HG03457 (cell line): ENCODE measurements around the gene EEF1B2.
"Not testable (repeated sequence)": the region's sequence is repeated elsewhere in the genome, so short reads cannot be mapped to it uniquely, and the experiment has no call there.

ENCODE experiments used
- ATAC-seq: cut with Tn5 transposase; IDR thresholded peaks from one replicate; pipeline ENCODE4 v1.9.1; 2021; ENCODE audit warnings: moderate number of reproducible peaks; ENCODE audit not compliant: unreplicated experiment

EEF1B2 gene

DNA sequence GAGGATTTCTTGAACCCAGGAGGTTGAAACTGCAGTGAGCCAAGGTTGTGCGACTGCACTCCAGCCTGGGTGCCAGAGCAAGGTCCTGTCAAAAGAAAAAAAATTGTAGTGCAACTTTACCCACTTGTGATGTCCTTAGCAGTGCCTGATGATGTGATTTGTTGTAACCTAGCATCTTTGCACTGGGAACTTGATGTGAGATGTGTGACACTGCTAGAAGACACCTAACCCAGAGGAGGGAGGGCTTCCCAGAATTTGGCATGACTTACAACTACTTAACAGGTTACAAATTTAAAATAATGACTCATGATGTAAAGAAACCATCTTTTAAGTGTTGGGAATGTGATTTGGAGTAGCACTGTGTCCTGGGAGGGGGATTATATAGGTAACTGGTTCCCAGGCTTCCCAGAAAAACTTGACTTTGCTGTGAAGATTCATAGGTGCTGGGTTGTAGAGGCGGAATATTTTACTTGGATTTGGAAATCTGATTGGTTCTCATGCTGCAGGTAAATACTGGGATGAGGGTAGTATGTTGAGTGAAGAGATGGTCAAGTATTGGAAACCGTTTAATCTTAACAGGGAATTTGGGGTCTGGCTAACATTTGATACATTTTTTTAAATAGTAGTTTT lies 3.7 kb downstream of the EEF1B2 start:
- ATAC-seq = no peak

DNA sequence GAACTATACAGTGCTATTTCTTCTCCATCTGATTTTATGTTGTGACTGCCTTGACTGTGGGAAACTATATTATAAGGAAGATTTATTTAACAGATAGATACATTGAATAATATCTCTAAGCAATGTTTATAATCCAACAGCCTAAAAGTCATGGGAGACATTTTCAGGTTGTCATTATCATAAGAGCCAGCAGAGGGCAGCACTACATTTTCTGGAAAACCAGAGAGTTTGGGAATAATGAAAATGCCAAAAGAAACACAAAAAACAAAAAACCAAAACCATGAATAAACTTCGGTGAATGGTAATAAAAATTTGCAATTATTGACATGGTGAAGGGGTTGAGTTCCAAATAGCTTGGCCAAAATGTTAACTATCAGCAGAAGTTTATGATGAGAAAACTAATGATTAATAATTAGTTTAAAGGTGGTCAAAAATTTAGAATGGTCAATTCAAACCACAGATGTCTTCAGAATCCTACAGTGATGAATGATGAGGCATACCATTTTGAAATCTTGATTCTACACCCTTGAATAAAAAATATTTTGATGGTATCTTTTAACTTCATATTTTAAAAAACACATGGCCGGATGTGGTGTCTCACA lies 4.7 kb downstream of the EEF1B2 start:
- ATAC-seq = no peak

DNA sequence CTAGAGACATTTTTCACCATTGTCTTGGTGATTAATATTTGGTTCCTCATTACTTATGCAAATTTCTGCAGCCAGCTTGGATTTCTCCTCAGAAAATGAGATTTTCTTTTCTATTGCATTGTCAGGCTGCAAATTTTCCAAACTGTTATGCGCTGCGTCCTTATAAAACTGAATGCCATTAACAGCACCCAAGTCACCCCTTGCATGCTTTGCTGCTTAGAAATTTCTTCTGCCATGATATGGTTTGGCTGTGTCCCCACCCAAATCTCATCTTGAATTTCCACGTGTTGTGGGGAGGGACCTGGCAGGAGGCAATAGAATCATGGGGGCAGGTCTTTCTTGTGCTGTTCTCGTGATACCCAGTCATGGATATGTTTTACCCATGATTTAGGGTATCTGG lies 8.5 kb downstream of the EEF1B2 start:
- not testable (repeated sequence) for ATAC-seq

DNA sequence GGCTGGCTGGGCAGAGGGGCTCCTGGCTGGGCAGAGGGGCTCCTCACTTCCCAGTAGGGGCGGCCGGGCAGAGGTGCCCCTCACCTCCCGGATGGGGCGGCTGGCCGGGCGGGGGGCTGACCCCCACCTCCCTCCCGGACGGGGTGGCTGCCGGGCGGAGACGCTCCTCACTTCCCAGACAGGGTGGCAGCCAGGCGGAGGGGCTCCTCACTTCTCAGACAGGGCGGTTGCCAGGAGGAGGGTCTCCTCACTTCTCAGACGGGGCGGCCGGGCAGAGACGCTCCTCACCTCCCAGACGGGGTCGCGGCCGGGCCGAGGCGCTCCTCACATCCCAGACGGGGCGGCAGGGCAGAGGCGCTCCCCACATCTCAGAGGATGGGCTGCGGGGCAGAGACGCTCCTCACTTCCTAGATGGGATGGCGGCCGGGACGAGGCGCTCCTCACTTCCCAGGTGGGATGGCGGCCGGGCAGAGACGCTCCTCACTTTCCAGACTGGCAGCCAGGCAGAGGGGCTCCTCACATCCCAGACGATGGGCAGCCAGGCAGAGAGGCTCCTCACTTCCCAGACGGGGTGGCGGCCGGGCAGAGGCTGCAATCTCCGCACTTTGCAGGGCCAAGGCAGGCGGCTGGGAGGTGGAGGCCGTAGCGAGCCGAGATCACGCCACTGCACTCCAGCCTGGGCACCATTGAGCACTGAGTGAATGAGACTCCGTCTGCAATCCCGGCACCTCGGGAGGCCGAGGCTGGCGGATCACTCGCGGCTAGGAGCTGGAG lies 12.1 kb downstream of the EEF1B2 start:
- ATAC-seq = not testable (repeated sequence)

DNA sequence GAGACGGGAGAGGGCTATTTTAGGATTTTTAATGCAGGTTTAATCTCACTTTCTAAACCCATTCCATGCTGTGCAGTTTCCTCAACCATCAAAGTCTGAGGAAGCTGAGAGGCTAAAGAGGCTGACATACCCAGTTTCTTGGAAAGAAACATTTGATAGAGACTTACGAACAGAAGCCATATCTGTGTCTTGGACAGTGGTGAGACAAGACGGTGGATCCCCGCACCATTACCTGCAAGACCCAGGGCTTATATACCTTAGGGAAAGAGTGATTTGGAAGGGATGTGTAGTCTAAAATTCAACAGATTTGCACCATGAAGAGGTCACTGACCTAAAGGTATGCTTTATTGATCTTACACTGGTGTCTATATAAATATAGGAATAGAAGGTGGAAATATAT lies 13.5 kb downstream of the EEF1B2 start:
- no peak for ATAC-seq

DNA sequence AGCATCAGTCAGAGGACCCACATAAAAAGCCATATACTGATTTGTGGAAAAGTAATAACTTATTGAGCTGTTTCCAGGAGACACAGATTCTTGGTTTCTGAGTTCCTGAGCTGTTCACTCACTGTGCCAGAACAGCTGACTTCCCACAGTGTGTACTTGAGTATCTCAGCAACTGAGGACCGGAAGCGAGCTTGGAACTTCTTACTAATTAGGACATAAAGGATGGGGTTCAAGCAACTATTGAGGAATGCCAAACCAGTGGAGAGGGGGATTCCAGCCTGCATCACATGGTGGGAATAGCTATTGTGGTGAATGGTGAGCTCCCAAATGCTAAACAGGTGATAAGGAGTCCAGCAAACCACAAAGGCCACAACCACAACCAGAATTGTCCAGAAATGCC lies 16.4 kb downstream of the EEF1B2 start:
- ATAC-seq = no peak

DNA sequence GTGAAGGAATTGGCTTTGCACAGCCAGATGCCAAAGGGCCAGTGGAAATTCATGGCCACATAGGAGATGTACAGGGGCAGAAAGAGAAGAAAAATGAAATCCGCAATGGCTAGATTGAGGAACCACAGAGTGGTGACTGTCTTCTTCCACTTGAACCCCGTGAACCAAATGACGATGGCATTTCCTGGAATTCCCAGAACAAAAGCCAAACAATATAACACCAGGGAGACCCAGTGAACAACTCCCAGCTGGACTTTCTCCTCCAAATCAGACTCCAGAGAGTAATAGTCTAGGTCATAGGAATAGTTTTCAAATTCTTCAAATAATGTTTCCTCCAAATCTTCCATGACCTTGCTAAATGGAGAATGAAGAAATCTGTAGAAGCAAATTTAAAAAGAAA lies 17.2 kb downstream of the EEF1B2 start:
- no peak for ATAC-seq

DNA sequence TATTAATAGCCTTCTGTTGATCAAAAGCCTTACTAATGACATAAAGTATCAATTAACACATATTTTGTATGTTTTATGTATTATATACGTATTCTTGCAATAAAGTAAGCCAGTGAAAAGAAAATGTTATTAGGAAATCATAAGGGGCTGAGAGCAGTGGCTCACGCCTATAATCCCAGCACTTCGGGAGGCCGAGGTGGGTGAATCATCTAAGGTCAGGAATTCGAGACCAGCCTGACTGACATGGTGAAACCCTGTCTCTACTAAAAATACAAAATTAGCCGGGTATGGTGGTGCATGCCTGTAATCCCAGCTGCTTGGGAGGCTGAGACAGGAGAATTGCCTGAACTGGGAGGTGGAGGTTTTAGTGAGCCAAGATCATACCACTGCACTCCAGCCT lies 21.8 kb downstream of the EEF1B2 start:
- ATAC-seq = not testable (repeated sequence)

DNA sequence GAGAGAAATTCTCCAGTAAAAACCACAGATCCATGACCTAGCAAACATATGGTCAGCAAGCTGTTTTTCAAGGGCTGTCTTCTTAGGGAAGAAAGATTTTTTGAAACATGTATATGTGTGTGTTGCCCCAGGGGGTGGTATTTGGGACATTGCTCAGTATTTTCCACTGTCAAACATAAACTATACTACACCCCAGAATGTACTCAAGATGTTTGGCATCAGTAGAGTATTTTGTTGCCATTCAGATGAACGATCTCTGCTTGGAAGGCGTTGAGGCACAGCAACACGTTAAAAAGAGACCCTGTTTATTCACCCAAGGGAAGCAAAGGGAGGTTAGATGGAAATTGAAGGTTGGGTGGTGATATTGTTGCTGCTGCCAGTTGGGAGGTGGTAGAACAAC lies 30.0 kb downstream of the EEF1B2 start:
- no peak for ATAC-seq

DNA sequence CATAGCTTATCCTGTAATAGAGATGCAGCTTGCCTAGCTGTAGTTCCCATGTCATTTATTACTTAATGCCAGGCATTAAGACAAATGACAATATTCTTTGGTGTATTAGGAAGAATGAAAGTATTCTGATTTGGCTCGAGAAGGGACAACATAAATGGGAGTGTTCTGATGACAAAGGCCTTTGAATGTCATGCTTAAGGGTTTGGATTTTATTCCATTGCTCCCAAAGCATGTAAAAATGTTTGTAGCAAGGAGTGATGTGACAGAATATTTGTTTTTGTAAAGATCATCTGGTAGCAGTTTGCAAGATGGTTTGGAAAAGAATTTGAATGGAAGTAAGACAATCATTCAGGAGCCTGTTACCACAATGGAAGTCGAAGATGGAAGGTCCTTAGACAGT lies 30.4 kb downstream of the EEF1B2 start:
- ATAC-seq = no peak

DNA sequence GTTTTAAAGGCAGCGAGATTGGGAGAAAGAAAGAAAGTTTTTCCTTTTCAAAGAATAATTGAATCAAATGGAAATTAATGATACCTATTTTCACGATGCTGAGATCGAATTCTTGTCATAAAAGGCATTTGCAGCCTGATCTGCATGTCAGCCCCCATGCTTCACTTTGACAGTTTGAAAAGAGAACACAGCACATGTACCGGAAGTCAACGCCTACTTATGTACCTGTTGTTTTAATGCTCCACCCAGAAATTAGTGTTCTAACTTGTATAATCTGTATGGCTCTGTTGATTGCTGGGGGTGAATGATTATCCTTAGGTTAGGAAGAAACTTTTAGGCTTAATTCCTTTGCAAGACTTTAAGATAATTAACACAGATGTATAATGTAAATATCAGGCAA lies 31.0 kb downstream of the EEF1B2 start:
- no peak for ATAC-seq

DNA sequence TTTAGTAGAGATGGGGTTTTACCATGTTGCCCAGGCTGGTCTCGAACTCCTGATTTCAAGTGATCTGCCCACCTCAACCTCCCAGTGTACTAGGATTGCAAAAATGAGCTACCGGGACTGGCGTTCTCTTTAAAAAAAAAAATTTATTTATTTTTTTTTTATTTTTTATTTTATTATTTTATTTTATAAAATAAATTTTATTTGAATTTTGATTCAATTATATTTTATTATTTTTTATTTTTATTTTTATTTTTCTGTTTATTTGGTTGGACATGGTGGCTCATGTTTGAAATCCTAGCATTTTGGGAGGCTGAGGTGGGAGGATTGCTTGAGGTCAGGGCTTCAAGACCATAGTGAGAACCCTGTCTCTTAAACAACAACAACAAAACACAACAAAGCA lies 32.5 kb downstream of the EEF1B2 start:
- ATAC-seq = no peak

DNA sequence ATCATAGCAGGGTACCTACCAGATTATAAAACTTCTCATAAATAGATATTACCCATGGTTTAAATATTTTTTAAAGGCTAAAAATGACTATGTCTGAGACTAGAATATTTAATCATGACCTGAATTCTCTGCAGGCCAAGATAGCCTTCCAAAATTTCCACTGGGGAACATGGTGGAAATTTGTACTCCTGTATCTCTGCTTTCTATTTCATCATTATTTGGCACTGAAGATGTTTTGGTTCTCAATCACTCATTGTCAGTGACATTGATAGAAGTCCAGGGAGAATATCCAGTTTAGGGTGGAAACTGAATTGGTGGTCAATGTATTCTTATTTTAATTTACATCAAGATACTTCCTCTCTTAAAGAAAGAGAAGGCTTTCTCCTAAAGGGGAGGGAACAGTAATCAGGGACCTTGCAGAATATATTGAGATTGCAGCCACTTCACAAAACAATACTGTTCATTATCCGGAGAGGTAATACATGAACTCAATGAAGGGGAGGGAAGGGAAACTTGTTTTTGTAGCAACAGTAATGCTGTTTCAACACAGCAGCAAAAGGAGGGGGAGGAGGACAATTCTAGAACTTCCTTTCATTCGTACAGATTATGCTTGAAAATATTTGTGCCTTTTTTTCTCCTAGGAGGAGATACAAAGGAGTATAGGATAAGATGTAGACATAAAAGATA lies 34.1 kb downstream of the EEF1B2 start:
- ATAC-seq = no peak

DNA sequence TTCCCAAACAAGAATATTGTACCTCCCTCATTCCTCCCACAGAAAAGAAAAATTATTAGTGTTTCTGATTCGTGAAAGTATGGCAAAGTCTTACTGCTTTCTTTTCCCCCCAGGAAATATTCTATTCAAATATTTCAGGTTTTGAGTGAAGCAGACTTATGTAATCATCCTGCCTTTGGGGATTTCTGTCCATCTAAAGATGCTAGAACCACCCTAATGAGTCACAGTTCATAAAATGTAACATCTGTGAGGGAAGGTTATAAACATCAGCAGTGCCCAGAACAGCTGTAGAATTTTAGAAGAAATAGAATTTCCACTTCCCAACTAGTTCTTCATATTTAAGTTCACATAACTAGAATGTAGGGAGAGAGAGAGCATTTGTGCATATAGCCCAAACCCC lies 39.0 kb downstream of the EEF1B2 start:
- no peak for ATAC-seq

DNA sequence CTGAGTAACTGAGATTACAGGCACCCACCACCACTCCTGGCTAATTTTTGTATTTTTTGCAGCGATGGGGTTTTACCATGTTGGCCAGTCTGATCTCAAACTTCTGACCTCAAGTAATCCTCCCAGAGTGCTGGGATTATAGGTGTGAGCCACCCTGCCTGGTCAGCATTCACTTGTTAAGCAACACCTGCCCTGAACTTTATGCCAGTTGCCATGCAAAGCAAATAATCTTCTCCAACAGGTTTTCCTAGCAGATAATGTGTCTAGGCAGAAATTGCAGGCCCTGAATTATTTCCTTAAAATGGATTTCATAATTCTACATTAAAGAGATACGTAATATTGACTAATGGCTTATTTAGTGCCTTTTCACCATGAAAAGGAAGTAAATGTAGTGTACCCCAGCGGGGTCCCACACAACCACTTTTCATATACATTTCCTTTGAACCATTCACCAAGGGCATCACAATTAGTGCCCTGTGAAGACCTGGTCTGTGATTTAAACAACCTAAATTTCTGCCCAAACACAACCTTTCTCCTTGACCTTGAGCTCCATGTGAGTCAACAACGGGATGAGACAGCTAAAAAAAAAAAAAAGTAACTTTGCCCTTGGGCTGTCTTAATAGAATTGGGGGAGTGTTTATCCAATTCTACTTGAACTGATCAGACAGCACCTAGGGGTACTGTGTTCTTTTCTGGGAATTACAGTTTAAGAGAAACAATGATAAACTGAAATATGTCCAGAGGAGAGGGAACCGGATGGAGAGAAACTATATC lies 41.6 kb downstream of the EEF1B2 start:
- ATAC-seq = no peak

DNA sequence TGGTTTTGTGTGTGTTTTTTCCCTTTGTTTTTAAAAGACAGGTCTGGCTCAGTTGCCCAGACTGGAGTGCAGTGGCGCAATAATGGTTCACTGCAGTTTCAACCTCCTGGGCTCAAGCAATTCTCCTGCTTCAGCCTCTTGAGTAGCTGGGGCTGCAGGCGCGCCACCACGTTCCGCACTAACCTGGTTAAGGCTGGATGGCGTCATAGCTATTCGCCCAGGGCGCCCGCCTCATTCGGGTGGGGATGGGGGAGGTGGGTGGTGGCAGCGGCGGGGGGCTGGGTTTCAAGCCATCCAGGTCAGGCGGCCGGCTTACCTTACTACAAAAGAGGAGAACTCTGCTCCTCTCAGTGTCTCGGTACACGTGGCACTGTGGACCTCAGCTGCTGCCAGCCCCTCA lies 42.8 kb downstream of the EEF1B2 start:
- ATAC-seq = no peak

DNA sequence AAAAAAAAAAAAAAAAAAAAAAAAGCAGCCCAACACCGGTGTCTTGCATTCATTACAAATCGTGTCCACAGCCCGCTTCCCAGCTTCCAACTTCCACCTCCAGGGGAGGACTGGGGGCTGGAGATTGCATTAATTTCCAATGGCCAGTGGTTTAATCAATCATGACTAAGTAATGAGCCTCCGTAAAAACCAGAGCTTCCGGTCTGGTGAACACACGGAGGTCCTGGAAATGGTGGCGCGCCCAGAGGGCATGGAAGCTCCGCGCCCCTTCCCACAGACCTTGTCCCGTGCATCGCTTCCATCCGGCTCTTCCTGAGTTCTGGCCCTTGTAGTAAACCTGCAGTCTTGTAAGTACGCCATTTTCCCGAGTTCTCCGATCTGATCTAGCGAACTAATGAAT lies 43.6 kb downstream of the EEF1B2 start:
- no peak for ATAC-seq

DNA sequence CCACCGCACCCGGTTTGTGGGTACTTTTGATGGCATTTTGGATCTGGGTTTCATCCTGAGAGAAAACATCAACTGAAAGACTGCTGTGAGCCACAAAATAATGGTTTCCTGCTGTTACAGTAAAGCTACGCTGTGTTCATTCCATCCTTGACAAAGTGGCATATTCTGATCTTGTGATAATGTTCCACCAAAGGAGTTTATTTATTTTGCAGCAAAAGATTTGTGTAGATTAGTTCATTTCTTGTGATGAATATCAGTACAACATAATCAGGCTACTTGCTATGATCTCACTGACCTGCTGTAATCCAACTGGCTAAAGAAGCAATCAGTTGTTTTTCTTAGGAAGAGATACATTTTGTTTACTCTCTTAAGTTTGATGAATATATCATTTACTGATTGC lies 45.0 kb downstream of the EEF1B2 start:
- no peak for ATAC-seq

DNA sequence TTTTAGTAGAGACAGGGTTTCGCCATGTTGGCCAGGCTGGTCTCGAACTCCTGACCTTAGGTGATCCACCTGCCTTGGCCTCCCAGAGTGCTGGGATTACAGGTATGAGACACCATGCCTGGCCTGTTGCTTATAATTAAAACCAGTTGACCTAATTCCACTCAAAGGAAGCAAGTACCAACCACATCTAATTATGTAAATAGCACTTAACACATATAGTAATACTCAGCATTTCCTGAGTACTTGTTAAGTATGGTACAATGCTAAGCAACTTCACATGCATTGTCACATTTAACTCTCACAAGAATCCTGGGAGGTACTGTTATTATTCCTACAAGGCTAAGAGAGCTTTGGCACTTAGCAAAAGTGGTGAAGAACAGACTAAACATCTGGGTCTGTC lies 47.6 kb downstream of the EEF1B2 start:
- not testable (repeated sequence) for ATAC-seq

DNA sequence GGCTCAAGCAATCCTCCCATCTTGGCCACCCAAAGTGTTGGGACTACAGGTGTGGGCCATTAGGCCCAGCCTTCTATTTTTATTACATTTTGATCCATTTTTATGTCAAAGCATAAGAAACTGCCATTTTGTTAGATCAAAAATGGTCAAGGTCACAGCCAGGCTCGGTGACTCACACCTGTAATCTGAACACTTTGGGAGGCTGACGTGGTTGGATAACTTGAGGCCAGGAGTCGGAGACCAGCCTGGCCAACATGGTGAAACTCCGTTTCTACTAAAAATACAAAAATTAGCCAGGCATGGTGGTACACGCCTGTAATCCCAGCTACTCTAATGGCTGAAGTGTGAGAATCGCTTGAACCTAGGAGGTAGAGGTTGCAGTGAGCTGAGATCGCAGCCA lies 49.2 kb downstream of the EEF1B2 start:
- ATAC-seq = no peak

DNA sequence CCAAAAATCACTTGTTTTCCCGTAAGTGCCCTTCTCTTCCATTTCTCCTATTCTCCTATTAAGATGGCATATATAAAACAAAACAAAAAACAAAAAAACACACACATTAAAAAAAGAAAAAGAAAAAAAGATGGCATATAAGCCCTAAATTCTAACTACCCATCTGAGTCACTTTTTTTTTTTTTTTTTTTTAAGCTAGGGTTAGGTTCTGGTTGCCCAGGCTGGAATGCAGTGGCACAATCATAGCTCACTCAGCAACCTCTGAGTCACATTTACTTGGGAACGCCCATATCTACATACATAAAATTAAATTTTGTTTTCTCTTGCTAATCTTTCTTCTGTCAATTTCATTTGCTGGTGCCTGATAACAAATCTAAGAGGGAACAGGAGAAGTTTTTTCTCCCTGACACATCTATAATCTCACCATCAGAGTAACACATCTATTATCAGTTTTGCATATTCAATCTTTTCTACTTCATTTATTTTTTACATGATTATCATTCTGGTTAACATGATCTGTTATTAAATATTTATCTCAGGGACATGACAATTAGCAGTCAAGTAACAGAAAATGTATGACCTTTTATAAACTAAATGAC lies 52.1 kb downstream of the EEF1B2 start:
- no peak for ATAC-seq
